T-helper 9 cell (primary cell): ENCODE measurements around the gene NOL6.
"Not testable (repeated sequence)": the region's sequence is repeated elsewhere in the genome, so short reads cannot be mapped to it uniquely, and the experiment has no call there.

Source experiments
- DNase-seq: peaks from one replicate; pipeline ENCODE4 v3.0.0-alpha.2; 2020

The NOL6 gene

DNA sequence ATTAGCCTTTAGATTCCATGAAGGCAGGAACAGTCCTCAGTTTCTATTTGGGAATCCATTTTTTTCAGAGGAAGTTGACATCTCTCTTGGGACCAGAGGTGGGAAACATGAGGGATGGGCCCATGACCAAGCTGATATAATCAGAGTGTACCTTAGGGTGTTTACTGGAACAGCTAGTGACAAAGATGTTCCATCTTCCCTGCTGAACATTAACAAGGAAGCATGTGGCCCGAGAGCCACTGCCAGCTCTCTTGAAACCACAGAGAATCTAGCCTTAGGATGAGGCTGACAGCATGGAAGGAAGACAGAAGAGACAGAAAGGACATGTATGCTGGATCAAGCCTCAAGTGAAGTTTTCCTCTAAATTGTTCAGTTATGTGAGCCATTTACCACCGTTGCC is 42.3 kb downstream of the NOL6 start:
- no peak for DNase-seq

- no peak for DNase-seq
These were observed 42.8 kb downstream of the NOL6 start for GRCh38 chr9:33430942-33431341.

DNA sequence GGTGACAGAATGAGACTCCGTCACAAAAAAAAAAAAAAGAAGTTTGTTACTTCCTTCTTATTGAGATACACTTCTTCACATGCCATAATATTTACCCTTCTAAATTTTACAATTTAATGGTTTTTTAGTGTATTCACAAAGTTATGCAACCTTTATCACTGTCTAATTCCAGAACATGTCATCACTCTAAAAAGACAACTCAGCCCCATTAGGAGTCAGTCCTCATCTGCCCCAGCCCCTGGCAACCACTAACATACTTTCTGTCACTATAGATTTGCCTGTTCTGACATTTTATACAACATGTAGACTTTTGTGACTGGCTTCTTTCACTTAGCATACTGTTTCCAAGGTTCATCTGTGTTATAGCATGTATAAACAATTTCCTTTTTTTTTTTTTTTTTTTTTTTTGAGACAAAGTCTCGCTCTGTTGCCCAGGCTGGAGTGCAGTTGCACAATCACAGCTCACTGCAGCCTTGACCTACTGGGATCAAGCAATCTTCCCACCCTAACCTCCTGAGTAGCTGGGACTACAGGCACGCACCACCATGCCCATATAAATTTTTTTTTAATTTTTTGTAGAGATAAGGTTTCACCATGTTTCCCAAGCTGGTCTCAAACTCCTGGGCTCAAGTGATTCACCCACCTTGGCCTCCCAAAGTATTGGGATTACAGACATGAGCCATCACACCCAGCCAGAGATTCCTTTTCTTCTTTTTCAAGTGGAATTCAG is 44.3 kb downstream of the NOL6 start:
- no peak for DNase-seq

GRCh38 chr9:33426843-33427293 is 46.9 kb downstream of the NOL6 start:
- DNase-seq, result no peak

DNA sequence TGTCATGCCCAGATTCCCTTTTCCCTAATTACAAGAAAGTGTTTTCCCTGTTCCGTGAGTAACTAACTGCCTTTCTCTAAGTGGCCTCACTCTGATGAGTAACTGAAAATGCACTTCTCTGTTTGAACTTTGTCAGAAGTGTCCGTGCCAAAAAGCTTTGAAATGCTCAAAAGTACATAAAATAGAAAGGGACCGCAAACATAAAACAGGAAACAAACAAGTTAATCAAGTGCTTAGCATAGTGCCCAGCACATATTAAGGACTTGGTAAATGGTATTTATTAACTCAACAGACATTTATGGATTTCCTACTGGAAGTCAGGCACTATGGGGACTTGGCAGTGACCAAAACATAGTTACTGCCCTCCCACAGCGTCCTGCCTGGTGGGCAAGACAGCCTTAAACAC is 48.6 kb downstream of the NOL6 start:
- DNase-seq, result no peak

- DNase-seq, result not testable (repeated sequence)
These were observed 49.2 kb downstream of the NOL6 start for GRCh38 chr9:33424492-33424891.

DNA sequence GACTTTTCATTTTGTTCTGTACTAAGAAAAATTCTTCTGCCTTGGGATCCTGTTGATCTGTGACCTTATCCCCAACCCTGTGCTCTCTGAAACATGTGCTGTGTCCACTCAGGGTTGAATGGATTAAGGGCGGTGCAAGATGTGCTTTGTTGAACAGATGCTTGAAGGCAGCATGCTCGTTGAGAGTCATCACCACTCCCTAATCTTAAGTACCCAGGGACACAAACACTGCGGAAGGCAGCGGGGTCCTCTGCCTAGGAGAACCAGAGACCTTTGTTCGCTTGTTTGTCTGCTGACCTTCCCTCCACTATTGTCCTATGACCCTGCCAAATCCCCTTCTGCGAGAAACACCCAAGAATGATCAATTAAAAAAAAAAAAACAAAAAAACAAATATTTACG is 49.7 kb downstream of the NOL6 start:
- DNase-seq, result not testable (repeated sequence)

GRCh38 chr9:33419708-33420303 is 53.9 kb downstream of the NOL6 start:
- no peak for DNase-seq

DNA sequence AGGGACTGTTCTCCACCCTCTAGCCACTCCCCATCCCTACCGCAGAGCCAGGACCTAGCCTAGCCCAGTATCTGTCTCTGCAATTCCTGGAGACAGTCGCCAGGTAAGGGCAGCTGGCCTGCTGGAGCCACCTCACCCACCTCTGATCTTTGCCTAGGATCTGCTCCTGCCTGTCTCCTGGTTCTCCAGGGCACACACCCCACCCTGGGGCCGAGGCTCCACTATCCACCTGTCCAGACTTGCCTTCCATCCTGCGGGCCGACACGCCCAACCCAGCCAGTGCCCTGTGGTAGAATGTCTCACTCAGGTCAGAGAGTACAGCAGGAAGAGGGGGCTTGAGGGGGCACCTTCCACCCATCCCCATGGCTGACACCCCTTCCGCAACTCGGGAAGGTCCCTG is 55.6 kb downstream of the NOL6 start:
- no peak for DNase-seq

- DNase-seq, result peak; percentile 20
These were observed 56.7 kb downstream of the NOL6 start for GRCh38 chr9:33416996-33417395.

GRCh38 chr9:33415501-33416038 is 58.2 kb downstream of the NOL6 start:
- DNase-seq, result peak; percentile 98

DNA sequence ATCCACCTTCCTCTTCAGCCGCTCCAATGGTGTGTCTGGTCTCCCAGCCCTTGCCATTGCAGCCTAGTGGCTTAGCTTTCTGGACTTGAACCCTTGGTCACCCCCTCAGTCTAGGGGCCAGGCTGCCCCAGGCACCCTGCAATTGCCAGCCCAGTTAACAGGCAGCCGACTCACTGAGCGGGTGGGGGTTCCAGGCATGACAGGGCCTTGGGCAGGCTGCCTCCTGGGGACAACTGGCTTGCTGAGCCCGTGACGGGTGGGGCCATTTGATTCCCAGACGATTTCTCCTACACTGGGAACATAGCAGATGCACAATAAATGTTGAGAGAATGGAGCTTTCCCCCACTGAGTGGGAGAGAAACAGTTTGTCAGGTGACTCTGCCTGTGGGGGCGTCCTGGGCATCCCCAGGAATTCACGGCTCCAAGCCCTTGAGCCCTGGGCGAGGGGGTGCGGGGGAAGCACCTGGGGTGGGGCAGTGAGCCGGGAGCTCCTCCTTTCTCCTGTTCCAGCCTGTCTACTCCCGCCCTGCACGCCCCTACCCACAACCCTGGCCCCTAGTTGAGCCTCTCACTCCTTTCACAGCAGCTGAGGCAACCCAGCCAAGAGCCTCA is 58.7 kb downstream of the NOL6 start:
- no peak for DNase-seq

DNA sequence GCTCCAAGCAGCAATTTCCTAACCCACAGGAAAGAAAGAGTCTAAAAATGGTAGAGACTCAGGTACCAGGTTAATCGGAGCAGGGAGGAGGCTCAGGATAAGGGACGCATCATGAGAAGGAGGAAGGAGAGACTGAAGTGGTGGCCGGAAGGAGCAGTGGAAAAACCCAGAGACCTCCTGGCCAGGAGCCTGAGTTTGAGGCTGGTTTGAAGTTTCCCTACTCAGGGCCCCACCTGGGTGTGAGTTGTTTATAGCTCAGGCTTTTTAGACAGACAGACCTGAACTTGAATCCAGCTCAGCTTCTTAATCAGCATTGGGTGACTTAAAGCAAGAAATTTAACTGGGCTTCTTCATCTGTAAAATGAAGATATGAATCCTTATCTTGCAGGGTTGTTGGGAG is 59.5 kb downstream of the NOL6 start:
- DNase-seq, result no peak
